SK-N-DZ (cell line): ENCODE data around the gene TBC1D22A.
"Not testable (repeated sequence)": the region's sequence is repeated elsewhere in the genome, so short reads cannot be mapped to it uniquely, and the experiment has no call there.

Experiments used
- DNase-seq: peaks from one replicate; pipeline ENCODE4 v3.0.0-alpha.2; 2015; ENCODE audit warnings: low spot score

TBC1D22A gene

GRCh38 chr22:46773076-46773475 is 10.6 kb downstream of the TBC1D22A start:
- DNase-seq, result no peak

- DNase-seq, result no peak
Measured at GRCh38 chr22:46774253-46774979, 12.0 kb downstream of the TBC1D22A start.

GRCh38 chr22:46774980-46775849 is 12.8 kb downstream of the TBC1D22A start:
- no peak for DNase-seq

GRCh38 chr22:46775850-46776826 is 13.7 kb downstream of the TBC1D22A start:
- no peak for DNase-seq

GRCh38 chr22:46776876-46777608 is 14.6 kb downstream of the TBC1D22A start:
- DNase-seq, result no peak

GRCh38 chr22:46777609-46777970 is 15.1 kb downstream of the TBC1D22A start:
- no peak for DNase-seq

GRCh38 chr22:46779023-46779422 is 16.6 kb downstream of the TBC1D22A start:
- DNase-seq, result no peak

GRCh38 chr22:46779651-46780050 is 17.2 kb downstream of the TBC1D22A start:
- DNase-seq, result no peak

- no peak for DNase-seq
Measured at GRCh38 chr22:46780453-46780852, 18.0 kb downstream of the TBC1D22A start.

- no peak for DNase-seq
Measured at GRCh38 chr22:46781291-46781690, 18.8 kb downstream of the TBC1D22A start.

- DNase-seq, result not testable (repeated sequence)
Measured at GRCh38 chr22:46782200-46782599, 19.8 kb downstream of the TBC1D22A start.

- DNase-seq, result no peak
Measured at GRCh38 chr22:46783721-46784120, 21.3 kb downstream of the TBC1D22A start.

- no peak for DNase-seq
Measured at GRCh38 chr22:46788441-46789172, 26.2 kb downstream of the TBC1D22A start.

GRCh38 chr22:46789992-46790391 is 27.5 kb downstream of the TBC1D22A start:
- DNase-seq, result no peak

- DNase-seq, result no peak
Measured at GRCh38 chr22:46791201-46791731, 28.8 kb downstream of the TBC1D22A start.

- DNase-seq, result no peak
Measured at GRCh38 chr22:46792061-46792796, 29.8 kb downstream of the TBC1D22A start.

- DNase-seq, result no peak
Measured at GRCh38 chr22:46792841-46793261, 30.4 kb downstream of the TBC1D22A start.

GRCh38 chr22:46793497-46793896 is 31.0 kb downstream of the TBC1D22A start:
- no peak for DNase-seq

- no peak for DNase-seq
Measured at GRCh38 chr22:46794067-46794466, 31.6 kb downstream of the TBC1D22A start.
